Mammary epithelial cell (primary cell): ENCODE data around the gene FOXD2.

Experiments
- EZH2 ChIP-seq: IDR thresholded peaks from 2 replicates; pipeline ENCODE4 v1.6.1; 2012; ENCODE audit warnings: low read length, inconsistent platforms, borderline replicate concordance
- TF ChIP-seq, protein P1 (sequence below), 2 donors: IDR thresholded peaks in 1 of 2; conservative IDR thresholded peaks in 1 of 2; 2 replicates each; pipeline ENCODE4 v1.5.1; 2011 to 2012; ENCODE audit warnings: inconsistent platforms in 2 of 2, low read length in 2 of 2, mild to moderate bottlenecking in 2 of 2, control low read depth in 1 of 2, low read depth in 1 of 2; ENCODE audit not compliant: insufficient read depth in 1 of 2; ENCODE audit errors: extremely low read depth in 1 of 2

DNA sequence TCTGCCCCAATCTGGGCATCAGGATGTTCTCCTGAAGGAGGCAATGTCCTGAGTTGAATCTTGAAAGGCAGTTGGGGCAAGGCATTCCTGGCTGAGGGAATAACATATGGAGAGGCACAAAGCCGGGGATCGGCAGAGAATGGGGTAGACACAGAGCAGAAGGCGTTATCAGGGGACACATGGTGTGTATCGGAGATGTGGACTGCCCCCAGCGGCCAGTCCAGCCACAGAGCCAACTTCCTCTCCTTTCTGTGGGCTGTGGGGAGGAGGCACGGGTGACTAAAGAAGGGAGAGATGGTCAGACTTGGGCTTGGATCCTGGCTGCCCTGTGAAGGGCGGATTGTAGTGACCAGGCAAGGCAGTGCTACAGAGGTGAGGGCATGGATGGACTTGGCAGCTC, 32.1 kb downstream of the FOXD2 start:
- TF ChIP-seq, protein P1, sequence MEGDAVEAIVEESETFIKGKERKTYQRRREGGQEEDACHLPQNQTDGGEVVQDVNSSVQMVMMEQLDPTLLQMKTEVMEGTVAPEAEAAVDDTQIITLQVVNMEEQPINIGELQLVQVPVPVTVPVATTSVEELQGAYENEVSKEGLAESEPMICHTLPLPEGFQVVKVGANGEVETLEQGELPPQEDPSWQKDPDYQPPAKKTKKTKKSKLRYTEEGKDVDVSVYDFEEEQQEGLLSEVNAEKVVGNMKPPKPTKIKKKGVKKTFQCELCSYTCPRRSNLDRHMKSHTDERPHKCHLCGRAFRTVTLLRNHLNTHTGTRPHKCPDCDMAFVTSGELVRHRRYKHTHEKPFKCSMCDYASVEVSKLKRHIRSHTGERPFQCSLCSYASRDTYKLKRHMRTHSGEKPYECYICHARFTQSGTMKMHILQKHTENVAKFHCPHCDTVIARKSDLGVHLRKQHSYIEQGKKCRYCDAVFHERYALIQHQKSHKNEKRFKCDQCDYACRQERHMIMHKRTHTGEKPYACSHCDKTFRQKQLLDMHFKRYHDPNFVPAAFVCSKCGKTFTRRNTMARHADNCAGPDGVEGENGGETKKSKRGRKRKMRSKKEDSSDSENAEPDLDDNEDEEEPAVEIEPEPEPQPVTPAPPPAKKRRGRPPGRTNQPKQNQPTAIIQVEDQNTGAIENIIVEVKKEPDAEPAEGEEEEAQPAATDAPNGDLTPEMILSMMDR (conservative IDR thresholded peaks at IDR 0.05 in 1 of 2, IDR thresholded peaks at IDR 0.05 in 1 of 2; ENCODE audit: extremely low read depth in 1 of 2, insufficient read depth in 1 of 2, low read depth in 1 of 2, low read length in 2 of 2), result no peak
- no peak for TF ChIP-seq EZH2
